ENCODE results near the gene DNAJC5. TPM values are rescaled to one million over a fixed set of nuclear protein-coding genes. Genes with fewer than 3 reads are reported as not detected.

Gene DNAJC5
- total RNA-seq, 2 experiments from 2014 or later = 27.5 to 27.7 TPM

GRCh38 chr20:63889241-63890200 lies 5.4 kb upstream of the DNAJC5 start:
- H3K9me2 ChIP-seq (ENCODE audit: insufficient read depth, low read length) = no peaks in the 10 kb centered on the region
- no peak for TF ChIP-seq EZH2phosphoT487 (IDR thresholded peaks at IDR 0.05; ENCODE audit: borderline replicate concordance, low read depth, low read length)
- TF ChIP-seq, protein P1, sequence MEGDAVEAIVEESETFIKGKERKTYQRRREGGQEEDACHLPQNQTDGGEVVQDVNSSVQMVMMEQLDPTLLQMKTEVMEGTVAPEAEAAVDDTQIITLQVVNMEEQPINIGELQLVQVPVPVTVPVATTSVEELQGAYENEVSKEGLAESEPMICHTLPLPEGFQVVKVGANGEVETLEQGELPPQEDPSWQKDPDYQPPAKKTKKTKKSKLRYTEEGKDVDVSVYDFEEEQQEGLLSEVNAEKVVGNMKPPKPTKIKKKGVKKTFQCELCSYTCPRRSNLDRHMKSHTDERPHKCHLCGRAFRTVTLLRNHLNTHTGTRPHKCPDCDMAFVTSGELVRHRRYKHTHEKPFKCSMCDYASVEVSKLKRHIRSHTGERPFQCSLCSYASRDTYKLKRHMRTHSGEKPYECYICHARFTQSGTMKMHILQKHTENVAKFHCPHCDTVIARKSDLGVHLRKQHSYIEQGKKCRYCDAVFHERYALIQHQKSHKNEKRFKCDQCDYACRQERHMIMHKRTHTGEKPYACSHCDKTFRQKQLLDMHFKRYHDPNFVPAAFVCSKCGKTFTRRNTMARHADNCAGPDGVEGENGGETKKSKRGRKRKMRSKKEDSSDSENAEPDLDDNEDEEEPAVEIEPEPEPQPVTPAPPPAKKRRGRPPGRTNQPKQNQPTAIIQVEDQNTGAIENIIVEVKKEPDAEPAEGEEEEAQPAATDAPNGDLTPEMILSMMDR (conservative IDR thresholded peaks at IDR 0.05; ENCODE audit: low read length) = no peak
- BruUV-seq (replicated peaks) = no TSS peak
- POLR2A ChIA-PET = no interaction called here
- H3K9me3 ChIP-seq (ENCODE audit: low read length) = no peaks in the 10 kb centered on the region
- no peak for DNase-seq (ENCODE audit: low spot score)
- no peaks in the 10 kb centered on the region for H4K20me1 ChIP-seq (ENCODE audit: insufficient read depth, low read length)
- H3K4me2 ChIP-seq (ENCODE audit: low read length) = no peak overlapping the region
- H3K79me2 ChIP-seq (ENCODE audit: insufficient read depth, low read depth, low read length) = no peaks in the 10 kb centered on the region
- no peak overlapping the region for H2AFZ ChIP-seq (ENCODE audit: low read length)
- H3K4me1 ChIP-seq (ENCODE audit: insufficient read depth, low read length, poor library complexity, severe bottlenecking) = no peaks in the 10 kb centered on the region
- H3K4me3 ChIP-seq (ENCODE audit: low read depth, low read length, poor library complexity, severe bottlenecking) = no peak overlapping the region
- peaks cover 46% of the 10 kb centered on the region; the same call in 1 of the 2 replicates for H3K36me3 ChIP-seq (ENCODE audit: insufficient read depth, low read length)
- intact Hi-C loops (cut with micrococcal nuclease; ENCODE audit: unreplicated experiment) = no loop called here
- CTCF ChIA-PET (ENCODE audit: unreplicated experiment) = no interaction called here
- no peak overlapping the region for H3K27ac ChIP-seq (ENCODE audit: low read depth, low read length, poor library complexity, severe bottlenecking)

DNA sequence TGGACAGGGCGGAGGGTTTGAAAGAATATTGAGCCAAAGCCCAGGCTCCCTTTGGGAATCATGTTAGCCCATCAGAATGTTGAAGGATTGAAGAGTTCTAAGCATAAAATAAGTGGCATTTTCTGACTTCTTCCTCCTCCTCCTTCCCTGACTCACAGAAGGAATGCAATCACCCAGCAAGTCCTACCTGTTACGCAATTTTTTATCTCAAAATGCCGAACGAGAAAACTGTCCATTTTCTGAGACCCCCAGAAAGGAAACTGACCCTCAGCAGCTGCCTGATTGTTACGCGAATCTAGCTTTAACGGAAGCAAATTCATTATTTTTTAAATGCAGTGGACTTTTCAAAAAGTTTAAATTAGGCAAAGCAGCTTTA lies 4.7 kb upstream of the DNAJC5 start:
- TSS peak; percentile 70 for BruUV-seq (replicated peaks)
- no peak overlapping the region for H3K4me3 ChIP-seq (ENCODE audit: low read depth, low read length, poor library complexity, severe bottlenecking)
- peaks cover 41% of the 10 kb centered on the region; the same call in 1 of the 2 replicates for H3K36me3 ChIP-seq (ENCODE audit: insufficient read depth, low read length)
- H3K79me2 ChIP-seq (ENCODE audit: insufficient read depth, low read depth, low read length) = no peaks in the 10 kb centered on the region
- intact Hi-C loops (cut with micrococcal nuclease; ENCODE audit: unreplicated experiment) = no loop called here
- no peak for DNase-seq (ENCODE audit: low spot score)
- TF ChIP-seq, protein P1 (conservative IDR thresholded peaks at IDR 0.05; ENCODE audit: low read length) = no peak
- no peaks in the 10 kb centered on the region for H4K20me1 ChIP-seq (ENCODE audit: insufficient read depth, low read length)
- ChIA-PET POLR2A (no interaction called here), CTCF (ENCODE audit: unreplicated experiment) (no interaction called here)
- no peak overlapping the region for H3K27ac ChIP-seq (ENCODE audit: low read depth, low read length, poor library complexity, severe bottlenecking)
- H2AFZ ChIP-seq (ENCODE audit: low read length) = no peak overlapping the region
- H3K9me3 ChIP-seq (ENCODE audit: low read length) = no peaks in the 10 kb centered on the region
- no peak overlapping the region for H3K4me2 ChIP-seq (ENCODE audit: low read length)
- no peaks in the 10 kb centered on the region for H3K9me2 ChIP-seq (ENCODE audit: insufficient read depth, low read length)
- no peaks in the 10 kb centered on the region for H3K4me1 ChIP-seq (ENCODE audit: insufficient read depth, low read length, poor library complexity, severe bottlenecking)

DNA sequence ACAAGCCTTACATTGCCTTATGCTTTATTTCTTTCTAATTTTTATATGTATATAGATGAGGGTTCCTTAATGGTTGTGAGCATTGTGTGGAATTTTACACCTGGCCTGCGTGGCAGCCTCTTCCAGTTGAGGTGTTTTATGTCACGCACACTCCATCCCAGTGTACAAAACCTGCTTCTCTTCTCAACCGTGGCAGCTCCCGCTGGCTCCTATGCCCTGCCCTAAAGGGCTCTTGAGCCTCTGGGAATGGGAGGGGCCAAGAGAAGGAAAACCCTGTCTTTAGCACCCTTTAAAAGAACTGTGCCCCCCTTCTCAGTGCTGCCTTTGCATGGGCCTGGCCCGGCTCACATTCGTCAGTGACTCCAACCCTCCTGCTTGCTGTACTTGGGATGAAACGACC lies 4.3 kb upstream of the DNAJC5 start:
- H3K36me3 ChIP-seq (ENCODE audit: insufficient read depth, low read length) = peaks cover 41% of the 10 kb centered on the region; the same call in 1 of the 2 replicates
- peaks cover 2% of the 10 kb centered on the region for H3K79me2 ChIP-seq (ENCODE audit: insufficient read depth, low read depth, low read length)
- no peak overlapping the region for H3K4me3 ChIP-seq (ENCODE audit: low read depth, low read length, poor library complexity, severe bottlenecking)
- CTCF ChIA-PET (ENCODE audit: unreplicated experiment) = no interaction called here
- no peaks in the 10 kb centered on the region for H3K9me2 ChIP-seq (ENCODE audit: insufficient read depth, low read length)
- POLR2A ChIA-PET = no interaction called here
- H3K4me1 ChIP-seq (ENCODE audit: insufficient read depth, low read length, poor library complexity, severe bottlenecking) = no peaks in the 10 kb centered on the region
- H4K20me1 ChIP-seq (ENCODE audit: insufficient read depth, low read length) = peaks cover under 1% of the 10 kb centered on the region; the same call in 1 of the 2 replicates
- H2AFZ ChIP-seq (ENCODE audit: low read length) = no peak overlapping the region
- intact Hi-C loops (cut with micrococcal nuclease; ENCODE audit: unreplicated experiment) = no loop called here
- no TSS peak for BruUV-seq (replicated peaks)
- no peak for DNase-seq (ENCODE audit: low spot score)
- TF ChIP-seq EZH2phosphoT487 (IDR thresholded peaks at IDR 0.05; ENCODE audit: borderline replicate concordance, low read depth, low read length) = no peak
- TF ChIP-seq, protein P1 (conservative IDR thresholded peaks at IDR 0.05; ENCODE audit: low read length) = no peak
- no peaks in the 10 kb centered on the region for H3K9me3 ChIP-seq (ENCODE audit: low read length)
- no peak overlapping the region for H3K4me2 ChIP-seq (ENCODE audit: low read length)
- no peak overlapping the region for H3K27ac ChIP-seq (ENCODE audit: low read depth, low read length, poor library complexity, severe bottlenecking)

Measured in OCI-LY7 (cell line).